ENCODE results near the gene CLDN12. TPM values are rescaled to one million over a fixed set of nuclear protein-coding genes. Genes with fewer than 3 reads are reported as not detected.

CLDN12 gene
- total and polyA plus RNA-seq, 2 of the 13 experiments (the other 11 are each of a cell fraction or from before 2014, with no cell fraction given), result 44.1 to 114 TPM

DNA sequence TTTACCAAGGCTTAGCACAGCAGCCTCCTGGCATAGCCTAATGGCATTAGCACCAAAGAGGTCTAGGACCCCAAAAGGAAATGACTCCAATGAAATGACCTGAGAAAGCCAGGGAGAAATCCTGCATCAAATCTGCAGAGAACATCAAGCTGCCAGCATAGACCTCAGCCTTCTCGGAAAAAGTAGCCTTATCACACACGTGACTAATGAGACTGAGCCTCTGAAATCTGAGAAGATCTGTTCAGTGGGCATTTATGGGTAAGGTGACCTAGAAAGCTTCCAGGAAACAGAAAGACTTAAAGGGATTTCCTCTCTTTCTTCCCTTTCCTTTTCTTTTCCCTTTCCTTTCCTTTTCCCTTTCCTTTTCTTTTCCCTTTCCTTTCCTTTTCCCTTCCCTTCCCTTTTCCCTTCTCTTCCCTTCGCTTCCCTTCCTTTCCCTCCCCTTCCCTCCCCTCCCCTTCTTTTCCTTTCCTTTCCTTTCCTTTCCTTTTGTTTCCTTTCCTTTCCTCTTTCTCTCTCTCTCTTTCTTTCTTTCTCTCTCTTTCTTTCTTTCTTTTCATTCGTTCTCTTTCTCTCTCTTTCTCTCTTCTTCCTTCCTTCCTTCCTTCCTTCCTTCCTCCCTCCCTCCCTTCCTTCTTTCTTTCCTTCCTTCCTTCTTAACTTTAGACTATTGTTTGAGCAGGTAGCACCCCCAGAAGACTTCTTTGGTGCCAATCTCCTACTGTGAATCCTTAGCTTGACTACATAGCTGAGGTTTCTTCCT lies 43.1 kb downstream of the CLDN12 start:
- 2% methylated on average over 4 of the region's 4 CpGs for WGBS (ENCODE audit: low lambda C conversion rate)
- ChIA-PET CTCF (ENCODE audit: low intra/inter-chr PET ratio, low total read pairs) (no interaction called here), POLR2A (no interaction called here)
- H3K9ac ChIP-seq (ENCODE audit: insufficient read depth, low read depth, low read length), result no peak overlapping the region
- intact Hi-C loops (cut with micrococcal nuclease; ENCODE audit: unreplicated experiment), result no loop called here
- TF ChIP-seq HNRNPK (IDR thresholded peaks at IDR 0.05; ENCODE audit: low read depth, low read length, poor library complexity, severe bottlenecking), result peak; percentile 77
- no peak for TF ChIP-seq RXRA (CRISPR knock-in tag; IDR thresholded peaks at IDR 0.05)
- in situ Hi-C loops (cut with HindIII; ENCODE audit: extremely low pct_ligation_motif_present, low pct_unique_long_range_greater_than_20kb), result no loop called here
- FAIRE-seq (no peak), DNase-seq (ENCODE audit: low spot score) (no peak), ATAC-seq (no peak)
- no peak overlapping the region for H3K4me3 ChIP-seq (replicated peaks in 1 of 3; ENCODE audit: insufficient read depth in 1 of 3, low read depth in 2 of 3, low read length in 3 of 3)
- H3K9me3 ChIP-seq (ENCODE audit: low read length), result no peaks in the 10 kb centered on the region
- H4K20me1 ChIP-seq (ENCODE audit: insufficient read depth, low read length), result no peaks in the 10 kb centered on the region
- H3K4me2 ChIP-seq (ENCODE audit: low read depth, low read length), result no peak overlapping the region
- no peaks in the 10 kb centered on the region for H3K4me1 ChIP-seq (ENCODE audit: insufficient read depth, low read length)
- no TSS peak for BruUV-seq (replicated peaks)
- H3K36me3 ChIP-seq (replicated peaks in 1 of 2; ENCODE audit: control insufficient read depth in 1 of 2, insufficient read depth in 2 of 2, low read length in 2 of 2), result no peaks in the 10 kb centered on the region
- no peak overlapping the region for H2AFZ ChIP-seq (ENCODE audit: low read length)
- H3K27me3 ChIP-seq (ENCODE audit: control insufficient read depth in 1 of 2, insufficient read depth in 2 of 2, low read length in 2 of 2), result no peaks in the 10 kb centered on the region
- no peaks in the 10 kb centered on the region for H3K79me2 ChIP-seq (ENCODE audit: insufficient read depth, low read length)
- H3K27ac ChIP-seq (ENCODE audit: extremely low read length, insufficient read depth, low read length), result no peak overlapping the region

DNA sequence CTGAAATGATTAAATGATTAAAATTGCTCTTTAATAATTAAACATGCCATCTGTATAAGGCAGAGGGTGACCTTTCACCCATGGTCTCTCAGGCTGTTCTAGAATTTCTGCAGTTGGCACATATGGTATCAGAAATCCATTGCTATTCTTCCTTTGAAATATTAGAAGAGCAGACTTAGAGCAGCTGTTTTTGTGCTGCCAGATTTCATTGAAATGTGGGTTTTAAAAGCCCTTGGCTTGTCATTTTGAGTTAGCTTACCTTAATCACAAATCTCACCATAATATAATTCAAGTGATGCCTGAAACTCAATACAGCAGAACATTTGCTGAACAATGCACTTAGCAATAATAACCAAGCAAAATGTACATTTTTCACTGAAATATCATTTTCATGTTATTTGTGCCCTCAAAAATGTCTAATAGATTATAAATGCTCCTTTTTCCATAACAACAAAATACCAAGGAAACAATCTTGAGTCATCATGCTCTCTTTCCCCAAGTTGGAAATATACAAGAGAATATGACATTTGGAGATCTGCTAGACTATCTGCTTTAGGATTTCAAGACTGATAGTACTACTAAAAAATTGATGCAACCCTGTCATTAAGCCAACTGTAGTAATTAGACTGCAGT lies 50.1 kb downstream of the CLDN12 start:
- Histone ChIP-seq H2AFZ (ENCODE audit: low read length) (no peak overlapping the region), H3K4me2 (ENCODE audit: low read depth, low read length) (no peak overlapping the region), H3K36me3 (replicated peaks in 1 of 2; ENCODE audit: control insufficient read depth in 1 of 2, insufficient read depth in 2 of 2, low read length in 2 of 2) (no peaks in the 10 kb centered on the region), H3K4me1 (ENCODE audit: insufficient read depth, low read length) (peaks cover 16% of the 10 kb centered on the region), H3K4me3 (replicated peaks in 1 of 3; ENCODE audit: insufficient read depth in 1 of 3, low read depth in 2 of 3, low read length in 3 of 3) (no peak overlapping the region), H3K9ac (ENCODE audit: insufficient read depth, low read depth, low read length) (no peak overlapping the region), H3K9me3 (ENCODE audit: low read length) (no peaks in the 10 kb centered on the region), H3K27me3 (ENCODE audit: control insufficient read depth in 1 of 2, insufficient read depth in 2 of 2, low read length in 2 of 2) (no peaks in the 10 kb centered on the region), H4K20me1 (ENCODE audit: insufficient read depth, low read length) (no peaks in the 10 kb centered on the region), H3K79me2 (ENCODE audit: insufficient read depth, low read length) (no peaks in the 10 kb centered on the region), H3K27ac (ENCODE audit: extremely low read length, insufficient read depth, low read length) (no peak overlapping the region)
- BruUV-seq (replicated peaks), result no TSS peak
- intact Hi-C loops (cut with micrococcal nuclease; ENCODE audit: unreplicated experiment) (no loop called here), in situ Hi-C loops (cut with HindIII; ENCODE audit: extremely low pct_ligation_motif_present, low pct_unique_long_range_greater_than_20kb) (loop anchor here (10.0 kb wide), 1 partner anchor 141 kb away; the partner anchor contains the start of gene CDK14)
- POLR2A ChIA-PET, result no interaction called here
- FAIRE-seq, result no peak
- CTCF ChIA-PET (ENCODE audit: low intra/inter-chr PET ratio, low total read pairs), result no interaction called here
- no peak for DNase-seq (ENCODE audit: low spot score)
- ATAC-seq, result no peak
- TF ChIP-seq ETV6 (CRISPR knock-in tag; conservative IDR thresholded peaks at IDR 0.05) (no peak), ISX (CRISPR knock-in tag; conservative IDR thresholded peaks at IDR 0.05) (no peak), FOXC1 (CRISPR knock-in tag; IDR thresholded peaks at IDR 0.05; ENCODE audit: borderline replicate concordance) (no peak), ZNF24 (IDR thresholded peaks at IDR 0.05) (no peak), FOXO1 (CRISPR knock-in tag; IDR thresholded peaks at IDR 0.05) (no peak), SIN3A (IDR thresholded peaks at IDR 0.05; ENCODE audit: borderline replicate concordance, low read depth, low read length) (no peak), SP1 (IDR thresholded peaks at IDR 0.05) (no peak), SP1 (CRISPR knock-in tag; IDR thresholded peaks at IDR 0.05) (no peak), ZNF101 (CRISPR knock-in tag; IDR thresholded peaks at IDR 0.05; ENCODE audit: borderline replicate concordance, low read depth) (no peak)
- TF ChIP-seq, protein P1, sequence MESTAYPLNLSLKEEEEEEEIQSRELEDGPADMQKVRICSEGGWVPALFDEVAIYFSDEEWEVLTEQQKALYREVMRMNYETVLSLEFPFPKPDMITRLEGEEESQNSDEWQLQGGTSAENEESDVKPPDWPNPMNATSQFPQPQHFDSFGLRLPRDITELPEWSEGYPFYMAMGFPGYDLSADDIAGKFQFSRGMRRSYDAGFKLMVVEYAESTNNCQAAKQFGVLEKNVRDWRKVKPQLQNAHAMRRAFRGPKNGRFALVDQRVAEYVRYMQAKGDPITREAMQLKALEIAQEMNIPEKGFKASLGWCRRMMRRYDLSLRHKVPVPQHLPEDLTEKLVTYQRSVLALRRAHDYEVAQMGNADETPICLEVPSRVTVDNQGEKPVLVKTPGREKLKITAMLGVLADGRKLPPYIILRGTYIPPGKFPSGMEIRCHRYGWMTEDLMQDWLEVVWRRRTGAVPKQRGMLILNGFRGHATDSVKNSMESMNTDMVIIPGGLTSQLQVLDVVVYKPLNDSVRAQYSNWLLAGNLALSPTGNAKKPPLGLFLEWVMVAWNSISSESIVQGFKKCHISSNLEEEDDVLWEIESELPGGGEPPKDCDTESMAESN (CRISPR knock-in tag; conservative IDR thresholded peaks at IDR 0.05), result no peak
- TF ChIP-seq, protein P2, sequence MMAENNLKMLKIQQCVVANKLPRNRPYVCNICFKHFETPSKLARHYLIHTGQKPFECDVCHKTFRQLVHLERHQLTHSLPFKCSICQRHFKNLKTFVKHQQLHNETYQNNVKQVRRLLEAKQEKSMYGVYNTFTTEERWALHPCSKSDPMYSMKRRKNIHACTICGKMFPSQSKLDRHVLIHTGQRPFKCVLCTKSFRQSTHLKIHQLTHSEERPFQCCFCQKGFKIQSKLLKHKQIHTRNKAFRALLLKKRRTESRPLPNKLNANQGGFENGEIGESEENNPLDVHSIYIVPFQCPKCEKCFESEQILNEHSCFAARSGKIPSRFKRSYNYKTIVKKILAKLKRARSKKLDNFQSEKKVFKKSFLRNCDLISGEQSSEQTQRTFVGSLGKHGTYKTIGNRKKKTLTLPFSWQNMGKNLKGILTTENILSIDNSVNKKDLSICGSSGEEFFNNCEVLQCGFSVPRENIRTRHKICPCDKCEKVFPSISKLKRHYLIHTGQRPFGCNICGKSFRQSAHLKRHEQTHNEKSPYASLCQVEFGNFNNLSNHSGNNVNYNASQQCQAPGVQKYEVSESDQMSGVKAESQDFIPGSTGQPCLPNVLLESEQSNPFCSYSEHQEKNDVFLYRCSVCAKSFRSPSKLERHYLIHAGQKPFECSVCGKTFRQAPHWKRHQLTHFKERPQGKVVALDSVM (CRISPR knock-in tag; IDR thresholded peaks at IDR 0.05), result no peak

All from HepG2 (cell line).